Prostate gland (tissue), 2 donors: Measurements from ENCODE around the gene ZFYVE27.

Experiments
- CTCF ChIP-seq, 4 experiments: fragments of 200-600 bp in 2 of 4; fragments of 450-650 bp in 2 of 4; sonication (generic) in 2 of 4; IDR thresholded peaks; 1 replicate in 3 of 4; 2 replicates in 1 of 4; pipeline ENCODE4 v1.5.1; 2016 to 2019; ENCODE audit warnings: antibody characterized with exemption in 4 of 4, mild to moderate bottlenecking in 2 of 4, moderate library complexity in 2 of 4
- POLR2AphosphoS5 ChIP-seq: sonication (generic); formaldehyde crosslinking; IDR thresholded peaks from one replicate; pipeline ENCODE4 v1.6.1; 2017; ENCODE audit warnings: antibody characterized with exemption

DNA sequence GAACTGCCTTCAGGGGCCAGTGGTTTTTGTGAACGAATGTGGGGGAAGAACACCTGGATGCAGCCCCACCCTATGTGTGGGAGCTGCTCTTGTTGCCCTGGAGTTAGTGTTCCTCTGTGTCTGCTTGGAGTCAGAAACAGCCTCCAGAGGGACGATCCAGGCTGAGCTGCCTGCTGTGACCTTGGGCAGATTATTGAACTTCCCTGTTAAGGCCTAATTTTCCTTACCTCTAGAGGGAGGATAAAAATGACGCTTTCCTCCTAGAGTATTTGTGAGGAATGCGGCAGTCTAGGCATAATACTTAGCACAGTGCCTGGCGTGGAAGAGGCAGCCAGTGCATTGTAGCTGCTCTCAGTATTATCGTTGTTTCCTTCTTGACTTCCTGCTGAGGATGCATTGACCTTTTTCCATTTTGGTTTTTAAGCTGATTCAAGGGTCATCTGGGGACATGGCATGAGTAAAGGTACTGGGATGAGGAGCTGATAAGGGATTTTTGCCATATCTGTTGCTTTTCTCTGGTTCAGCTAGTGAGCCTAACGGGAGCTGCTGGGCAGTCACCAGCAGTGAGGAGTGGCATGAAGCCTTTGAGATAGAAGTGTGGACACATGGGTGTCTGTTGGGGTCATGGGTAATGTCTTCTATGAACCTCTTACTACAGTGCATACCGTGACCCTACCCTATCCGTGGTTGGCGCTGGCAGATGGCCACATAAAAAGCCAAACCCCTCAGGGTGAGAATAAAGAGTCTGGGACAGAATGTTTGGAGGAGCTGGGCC is 6.4 kb downstream of the ZFYVE27 start:
- no peak for TF ChIP-seq CTCF (IDR thresholded peaks at IDR 0.05)
- TF ChIP-seq POLR2AphosphoS5: no peak
